GM12878 (cell line): ENCODE data around the gene CD2AP. TPM values are rescaled to one million over a fixed set of nuclear protein-coding genes. Genes with fewer than 3 reads are reported as not detected.

Experiments
- ATAC-seq: fragments of 200-7000 bp; cut with Tn5 transposase; 3 replicates; pipeline ENCODE4 v1.9.1; 2020; ENCODE audit warnings: mild to moderate bottlenecking, moderate library complexity
- BruUV-seq: library from RNA; stranded (reverse); fragments of 400-500 nt; replicated peaks from 2 replicates; lab custom pipeline; 2021; lab: Mats Ljungman, UMichigan
- CTCF ChIA-PET: fragments of 300-600 bp; sonication (Branson Sonifier 250); formaldehyde crosslinking; extraction: SDS; loops from one replicate; lab custom pipeline; 2021; ENCODE audit warnings: inconsistent platforms; lab: Yijun Ruan, JAX
- POLR2A ChIA-PET: fragments of 350-600 bp; formaldehyde crosslinking; extraction: SDS; loops from one replicate; lab custom pipeline; 2021; ENCODE audit warnings: inconsistent platforms; lab: Charles Lee
- RAD21 ChIA-PET: fragments of 300-600 bp; sonication (Branson Sonifier 250); formaldehyde crosslinking; loops from one replicate; lab custom pipeline; 2023; ENCODE audit warnings: antibody characterized with exemption; ENCODE audit not compliant: unreplicated experiment; lab: Charles Lee
- SMC1A ChIA-PET: fragments of 300-600 bp; sonication (Branson Sonifier 250); formaldehyde crosslinking; loops from one replicate; lab custom pipeline; 2023; ENCODE audit not compliant: unreplicated experiment, uncharacterized antibody; lab: Charles Lee
- DNase-seq: peaks from one replicate; pipeline ENCODE4 v3.0.0-alpha.2; 2011; ENCODE audit warnings: low read depth, low spot score
- FAIRE-seq: peaks from 3 replicates; lab custom pipeline; 2011; peaks lifted over from hg19 to GRCh38; lab: Jason Lieb, UNC
- H2AFZ ChIP-seq: 2 replicates; pipeline ENCODE4 v1.6.0; 2011; ENCODE audit warnings: low read depth, low read length, control low read depth; ENCODE audit not compliant: control insufficient read depth
- H3K27ac ChIP-seq: 2 replicates; pipeline ENCODE4 v1.5.1; 2011; ENCODE audit warnings: control low read depth; ENCODE audit not compliant: control insufficient read depth, insufficient read depth
- H3K27me3 ChIP-seq, 2 experiments: replicated peaks in 1 of 2; 2 replicates each; pipeline versions ENCODE4 v1.6.0 to v1.6.1; 2011; ENCODE audit warnings: low read length in 1 of 2; ENCODE audit not compliant: control insufficient read depth in 2 of 2, insufficient read depth in 2 of 2
- H3K36me3 ChIP-seq, 2 experiments: 2 replicates each; pipeline ENCODE4 v1.5.1; 2011; ENCODE audit warnings: low read length in 1 of 2; ENCODE audit not compliant: control insufficient read depth in 2 of 2, insufficient read depth in 2 of 2
- H3K4me1 ChIP-seq: 2 replicates; pipeline ENCODE4 v1.6.1; 2011; ENCODE audit warnings: mild to moderate bottlenecking, low read length, moderate library complexity, mixed read lengths; ENCODE audit not compliant: control insufficient read depth, insufficient read depth
- H3K4me2 ChIP-seq: 2 replicates; pipeline ENCODE4 v1.6.0; 2011; ENCODE audit warnings: control low read depth; ENCODE audit not compliant: control insufficient read depth, insufficient read depth
- H3K4me3 ChIP-seq: fragments of 200-600 bp; sonication (generic); 2 replicates; pipeline ENCODE4 v1.5.1; 2016
- H3K79me2 ChIP-seq: 2 replicates; pipeline ENCODE4 v1.6.0; 2011; ENCODE audit warnings: low read length; ENCODE audit not compliant: control insufficient read depth, insufficient read depth
- H3K9ac ChIP-seq: 2 replicates; pipeline ENCODE4 v1.8.0; 2011; ENCODE audit warnings: low read length, control low read depth, mixed read lengths; ENCODE audit not compliant: control insufficient read depth, insufficient read depth
- H3K9me3 ChIP-seq: replicated peaks from 3 replicates; pipeline ENCODE4 v1.5.1; 2011; ENCODE audit warnings: mild to moderate bottlenecking, low read length; ENCODE audit not compliant: control insufficient read depth, insufficient read depth
- H4K20me1 ChIP-seq: 2 replicates; pipeline ENCODE4 v1.6.0; 2011; ENCODE audit not compliant: control insufficient read depth, insufficient read depth
- ATF7 ChIP-seq: fragments of 450-650 bp; IDR thresholded peaks from 2 replicates; pipeline ENCODE4 v1.6.1; 2016; ENCODE audit warnings: low read depth, mild to moderate bottlenecking
- CBX5 ChIP-seq: sonication (generic); IDR thresholded peaks from 2 replicates; pipeline ENCODE4 v1.6.1; 2016; ENCODE audit warnings: low read depth, moderate library complexity, mild to moderate bottlenecking, inconsistent platforms
- CEBPB ChIP-seq, 2 experiments: fragments of 150-350 bp in 1 of 2; IDR thresholded peaks; 2 replicates each; pipeline ENCODE4 v1.6.1; 2012 to 2014; ENCODE audit warnings: low read depth in 2 of 2, low read length in 2 of 2, borderline replicate concordance in 1 of 2, inconsistent platforms in 1 of 2
- EGR1 ChIP-seq, 2 experiments: IDR thresholded peaks; 1 replicate in 1 of 2; 2 replicates in 1 of 2; pipeline ENCODE4 v1.6.1; 2011 to 2012; ENCODE audit warnings: low read depth in 2 of 2, low read length in 2 of 2, borderline replicate concordance in 1 of 2, mild to moderate bottlenecking in 1 of 2, moderate library complexity in 1 of 2
- RCOR1 ChIP-seq: conservative IDR thresholded peaks from 2 replicates; pipeline ENCODE4 v1.6.1; 2012; ENCODE audit warnings: low read depth, low read length, improper control_type of control experiment
- SMC3 ChIP-seq: IDR thresholded peaks from 2 replicates; pipeline ENCODE4 v1.6.1; 2011; ENCODE audit warnings: low read length, improper control_type of control experiment, borderline replicate concordance
- WRNIP1 ChIP-seq: IDR thresholded peaks from 2 replicates; pipeline ENCODE4 v1.6.1; 2011; ENCODE audit warnings: low read depth, low read length, improper control_type of control experiment, borderline replicate concordance
- in situ Hi-C: fragments of 300-500 bp; cut with MboI; formaldehyde crosslinking; loops from 9 replicates; pipeline ENCODE4 v1.14.3; 2018; ENCODE audit warnings: mixed read lengths
- intact Hi-C: fragments of 100-400 bp; cut with micrococcal nuclease; formaldehyde crosslinking; loops from one replicate; pipeline ENCODE4 v1.14.2; 2022; ENCODE audit not compliant: unreplicated experiment
- polyA plus RNA-seq, 11 experiments: library from polyadenylated mRNA; depleted of rRNA in 4 of 11; unstranded in 6 of 11; stranded (reverse) in 5 of 11; fragments of >200 nt; fragmentation: Nextera tagmentation in 4 of 11; fragmentation: Illumina TruSeq in 1 of 11; extraction: Ambion mirVana in 4 of 11; extraction: Trizol in 1 of 11; gene quantifications; 1 replicate in 1 of 11; 2 replicates in 10 of 11; pipeline versions ENCODE4 v1.2.1 to v1.2.3, GENCODE V29; 2011 to 2016; ENCODE audit warnings: inconsistent platforms in 2 of 11, missing spikeins in 2 of 11, low read depth in 1 of 11
- total RNA-seq, 4 experiments: library from RNA; depleted of rRNA in 3 of 4; stranded (reverse); fragments of >200 nt in 3 of 4; fragmentation: Illumina TruSeq in 1 of 4; extraction: Trizol in 1 of 4; gene quantifications; 2 replicates each; pipeline versions ENCODE4 v1.2.1 to v1.2.3, GENCODE V29; 2013 to 2021
- TF ChIP-seq, protein P1 (sequence below): IDR thresholded peaks from 2 replicates; pipeline ENCODE4 v1.6.1; 2012; ENCODE audit warnings: mild to moderate bottlenecking, low read depth, low read length
- TF ChIP-seq, protein P2 (sequence below): fragments of 450-650 bp; IDR thresholded peaks from 2 replicates; pipeline ENCODE4 v1.6.1; 2017; ENCODE audit warnings: low read depth, mild to moderate bottlenecking, moderate library complexity

CD2AP gene
- total and polyA plus RNA-seq, 10 of the 15 experiments (the other 5 are each of a cell fraction or from before 2014, with no cell fraction given): 5.4 to 46.6 (median 20.9) TPM

DNA sequence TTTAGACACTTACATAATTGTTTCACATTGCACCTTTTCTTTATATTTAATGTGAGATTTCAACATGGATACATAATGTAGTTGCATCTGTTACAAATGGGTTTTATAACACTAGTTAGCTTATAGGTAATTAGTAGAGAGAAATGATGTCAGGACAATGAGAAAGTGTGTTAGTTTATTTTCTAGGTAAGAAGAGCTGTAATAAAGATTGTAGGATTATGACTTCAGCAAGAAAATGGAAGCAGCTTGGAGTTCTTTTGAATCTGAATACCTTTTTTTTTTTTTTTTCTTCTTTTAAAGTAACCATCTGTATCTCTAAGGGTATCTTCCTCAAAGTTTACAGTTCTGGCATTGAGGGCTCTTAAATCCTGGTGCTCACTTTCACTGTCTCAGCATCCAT is 35.3 kb downstream of the CD2AP start:
- DNase-seq (no peak), FAIRE-seq (no peak), ATAC-seq (no peak)
- Histone ChIP-seq H3K9ac (no peak overlapping the region), H3K79me2 (peaks cover 17% of the 10 kb centered on the region), H3K9me3 (peaks cover 24% of the 10 kb centered on the region), H3K4me3 (no peak overlapping the region), H3K27me3 (no peaks in the 10 kb centered on the region), H2AFZ (no peak overlapping the region), H4K20me1 (no peaks in the 10 kb centered on the region), H3K4me1 (peaks cover 4% of the 10 kb centered on the region), H3K36me3 (peaks cover 0 to 3% of the 10 kb centered on the region in 2 experiments; a peak in 2 of 4 replicates), H3K27ac (no peak overlapping the region), H3K4me2 (no peak overlapping the region)
- ChIA-PET CTCF (interaction anchor here (0.6 to 1.3 kb wide), 4 partner anchors 11 to 754 kb away, joined by 3 to 5 read pairs (median 3); no protein-coding TSS in a partner anchor), POLR2A (interaction anchor here (0.7 to 1.3 kb wide), 5 partner anchors 10 to 34 kb away, joined by 3 to 5 read pairs (median 3); no protein-coding TSS in a partner anchor), RAD21 (interaction anchor here (0.6 to 1.4 kb wide), 2 partner anchors 30 to 221 kb away, joined by 3 to 5 read pairs; no protein-coding TSS in a partner anchor), SMC1A (interaction anchor here (0.7 to 1.8 kb wide), 4 partner anchors 10 to 286 kb away, joined by 3 to 5 read pairs (median 4); no protein-coding TSS in a partner anchor)
- BruUV-seq: no TSS peak
- in situ Hi-C loops: no loop called here
- no peak for TF ChIP-seq WRNIP1
- TF ChIP-seq RCOR1: no peak
- TF ChIP-seq, protein P1, sequence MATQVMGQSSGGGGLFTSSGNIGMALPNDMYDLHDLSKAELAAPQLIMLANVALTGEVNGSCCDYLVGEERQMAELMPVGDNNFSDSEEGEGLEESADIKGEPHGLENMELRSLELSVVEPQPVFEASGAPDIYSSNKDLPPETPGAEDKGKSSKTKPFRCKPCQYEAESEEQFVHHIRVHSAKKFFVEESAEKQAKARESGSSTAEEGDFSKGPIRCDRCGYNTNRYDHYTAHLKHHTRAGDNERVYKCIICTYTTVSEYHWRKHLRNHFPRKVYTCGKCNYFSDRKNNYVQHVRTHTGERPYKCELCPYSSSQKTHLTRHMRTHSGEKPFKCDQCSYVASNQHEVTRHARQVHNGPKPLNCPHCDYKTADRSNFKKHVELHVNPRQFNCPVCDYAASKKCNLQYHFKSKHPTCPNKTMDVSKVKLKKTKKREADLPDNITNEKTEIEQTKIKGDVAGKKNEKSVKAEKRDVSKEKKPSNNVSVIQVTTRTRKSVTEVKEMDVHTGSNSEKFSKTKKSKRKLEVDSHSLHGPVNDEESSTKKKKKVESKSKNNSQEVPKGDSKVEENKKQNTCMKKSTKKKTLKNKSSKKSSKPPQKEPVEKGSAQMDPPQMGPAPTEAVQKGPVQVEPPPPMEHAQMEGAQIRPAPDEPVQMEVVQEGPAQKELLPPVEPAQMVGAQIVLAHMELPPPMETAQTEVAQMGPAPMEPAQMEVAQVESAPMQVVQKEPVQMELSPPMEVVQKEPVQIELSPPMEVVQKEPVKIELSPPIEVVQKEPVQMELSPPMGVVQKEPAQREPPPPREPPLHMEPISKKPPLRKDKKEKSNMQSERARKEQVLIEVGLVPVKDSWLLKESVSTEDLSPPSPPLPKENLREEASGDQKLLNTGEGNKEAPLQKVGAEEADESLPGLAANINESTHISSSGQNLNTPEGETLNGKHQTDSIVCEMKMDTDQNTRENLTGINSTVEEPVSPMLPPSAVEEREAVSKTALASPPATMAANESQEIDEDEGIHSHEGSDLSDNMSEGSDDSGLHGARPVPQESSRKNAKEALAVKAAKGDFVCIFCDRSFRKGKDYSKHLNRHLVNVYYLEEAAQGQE: no peak
- TF ChIP-seq CBX5: peak; percentile 98
- TF ChIP-seq CEBPB (IDR thresholded peaks at IDR 0.05; ENCODE audit: borderline replicate concordance in 1 of 2, low read depth in 2 of 2, low read length in 2 of 2): no peak
- TF ChIP-seq, protein P2, sequence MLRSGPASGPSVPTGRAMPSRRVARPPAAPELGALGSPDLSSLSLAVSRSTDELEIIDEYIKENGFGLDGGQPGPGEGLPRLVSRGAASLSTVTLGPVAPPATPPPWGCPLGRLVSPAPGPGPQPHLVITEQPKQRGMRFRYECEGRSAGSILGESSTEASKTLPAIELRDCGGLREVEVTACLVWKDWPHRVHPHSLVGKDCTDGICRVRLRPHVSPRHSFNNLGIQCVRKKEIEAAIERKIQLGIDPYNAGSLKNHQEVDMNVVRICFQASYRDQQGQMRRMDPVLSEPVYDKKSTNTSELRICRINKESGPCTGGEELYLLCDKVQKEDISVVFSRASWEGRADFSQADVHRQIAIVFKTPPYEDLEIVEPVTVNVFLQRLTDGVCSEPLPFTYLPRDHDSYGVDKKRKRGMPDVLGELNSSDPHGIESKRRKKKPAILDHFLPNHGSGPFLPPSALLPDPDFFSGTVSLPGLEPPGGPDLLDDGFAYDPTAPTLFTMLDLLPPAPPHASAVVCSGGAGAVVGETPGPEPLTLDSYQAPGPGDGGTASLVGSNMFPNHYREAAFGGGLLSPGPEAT: 0 out of 2 replicates have a peak, but pooled peaks have one; percentile 26
- 0 out of 2 replicates have a peak, but pooled peaks have one; percentile 16 for TF ChIP-seq ATF7
- no peak for TF ChIP-seq EGR1 (IDR thresholded peaks at IDR 0.05; ENCODE audit: borderline replicate concordance in 1 of 2, low read depth in 2 of 2, low read length in 2 of 2)
- no peak for TF ChIP-seq SMC3
- intact Hi-C loops: no loop called here
